ENCODE measurements around the gene MIB1.

The MIB1 gene

GRCh38 chr18:21820811-21821143 is 80.2 kb downstream of the MIB1 start:
- DNase-seq = no peak

- DNase-seq = no peak
These were observed 83.3 kb downstream of the MIB1 start for GRCh38 chr18:21823848-21824247.

- DNase-seq = no peak
These were observed 85.6 kb downstream of the MIB1 start for GRCh38 chr18:21826196-21826595.

GRCh38 chr18:21826641-21827302 is 86.2 kb downstream of the MIB1 start:
- no peak for DNase-seq

GRCh38 chr18:21830532-21830931 is 89.9 kb downstream of the MIB1 start:
- DNase-seq = no peak

GRCh38 chr18:21831413-21831831 is 90.8 kb downstream of the MIB1 start:
- DNase-seq = peak; percentile 68

GRCh38 chr18:21833604-21834298 is 93.2 kb downstream of the MIB1 start:
- DNase-seq = no peak

GRCh38 chr18:21834299-21834660 is 93.7 kb downstream of the MIB1 start:
- DNase-seq = no peak

- DNase-seq = no peak
These were observed 101.0 kb downstream of the MIB1 start for GRCh38 chr18:21841570-21841969.

GRCh38 chr18:21843341-21843740 is 102.7 kb downstream of the MIB1 start:
- no peak for DNase-seq

GRCh38 chr18:21851327-21851961 is 110.9 kb downstream of the MIB1 start:
- DNase-seq = no peak

GRCh38 chr18:21853016-21853415 is 112.4 kb downstream of the MIB1 start:
- DNase-seq = no peak

GRCh38 chr18:21853775-21854552 is 113.4 kb downstream of the MIB1 start:
- DNase-seq = no peak

- no peak for DNase-seq
These were observed 114.8 kb downstream of the MIB1 start for GRCh38 chr18:21855432-21855831.

GRCh38 chr18:21857871-21858270 is 117.3 kb downstream of the MIB1 start:
- no peak for DNase-seq

- DNase-seq = no peak
These were observed 118.0 kb downstream of the MIB1 start for GRCh38 chr18:21858544-21858943.

GRCh38 chr18:21864386-21864785 is 123.8 kb downstream of the MIB1 start:
- DNase-seq = no peak

- no peak for DNase-seq
These were observed 124.5 kb downstream of the MIB1 start for GRCh38 chr18:21865043-21865442.

GRCh38 chr18:21868770-21869169 is 128.2 kb downstream of the MIB1 start:
- DNase-seq = no peak

- DNase-seq = no peak
These were observed 149.0 kb downstream of the MIB1 start for GRCh38 chr18:21889570-21889969.

GRCh38 chr18:21894619-21895367 is 154.2 kb downstream of the MIB1 start:
- no peak for DNase-seq

- no peak for DNase-seq
These were observed 156.2 kb downstream of the MIB1 start for GRCh38 chr18:21896732-21897336.
